IPS-15b (cell line): Measurements from ENCODE around the gene TCERG1L.

Source experiments
- H3K27me3 ChIP-seq: one replicate; pipeline ENCODE4 v1.6.1; 2013; ENCODE audit warnings: low read length; ENCODE audit not compliant: control insufficient read depth, insufficient read depth
- H3K36me3 ChIP-seq: one replicate; pipeline ENCODE4 v1.6.1; 2013; ENCODE audit warnings: low read length; ENCODE audit not compliant: control insufficient read depth, insufficient read depth
- H3K4me1 ChIP-seq: one replicate; pipeline ENCODE4 v1.6.1; 2013; ENCODE audit warnings: mild to moderate bottlenecking, low read length; ENCODE audit not compliant: control insufficient read depth, insufficient read depth
- H3K4me3 ChIP-seq: one replicate; pipeline ENCODE4 v1.5.1; 2013; ENCODE audit warnings: low read depth, low read length
- H3K9ac ChIP-seq: one replicate; pipeline ENCODE4 v1.6.1; 2013; ENCODE audit warnings: low read depth, mild to moderate bottlenecking, low read length
- H3K9me3 ChIP-seq: one replicate; pipeline ENCODE4 v1.6.1; 2013; ENCODE audit warnings: mild to moderate bottlenecking, low read length; ENCODE audit not compliant: control insufficient read depth, insufficient read depth

Gene TCERG1L

DNA sequence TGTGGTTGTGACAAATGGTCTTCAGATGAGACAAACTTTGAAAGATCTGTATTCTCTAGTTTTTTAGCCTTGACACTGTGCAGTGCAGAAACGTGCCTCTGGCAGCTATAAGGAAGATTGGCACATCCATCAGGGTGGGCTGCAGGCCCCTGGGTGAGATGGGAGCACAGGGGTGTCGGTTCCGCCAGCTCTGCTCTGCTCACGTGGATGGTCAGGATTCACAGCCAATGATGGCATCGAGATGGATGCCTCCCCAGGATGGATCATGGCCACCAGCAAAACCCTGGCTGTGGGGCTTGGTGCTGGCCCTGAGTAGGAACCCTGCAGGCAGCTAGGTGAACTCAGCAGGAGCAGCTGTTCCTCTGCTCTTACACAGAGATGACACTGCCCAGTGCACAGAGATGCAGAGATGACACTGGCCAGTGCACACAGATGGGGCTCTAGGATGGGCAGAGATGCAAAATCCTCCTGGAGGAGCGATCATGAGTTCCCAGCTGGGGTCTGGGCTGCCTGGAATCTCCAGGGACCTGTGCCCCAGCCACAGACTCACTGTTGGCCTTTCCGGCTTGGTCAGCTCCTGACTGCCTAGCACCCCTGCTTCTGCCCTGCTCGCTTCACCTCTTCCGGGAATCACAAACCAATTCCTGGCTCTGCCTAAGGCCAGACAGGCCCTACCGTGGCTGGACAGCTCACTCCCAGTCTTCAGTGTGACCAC lies 185.9 kb downstream of the TCERG1L start:
- Histone ChIP-seq H3K27me3 (no peaks in the 10 kb centered on the region), H3K4me3 (no peak overlapping the region), H3K9ac (no peak overlapping the region), H3K36me3 (no peaks in the 10 kb centered on the region), H3K4me1 (no peaks in the 10 kb centered on the region), H3K9me3 (no peaks in the 10 kb centered on the region)

DNA sequence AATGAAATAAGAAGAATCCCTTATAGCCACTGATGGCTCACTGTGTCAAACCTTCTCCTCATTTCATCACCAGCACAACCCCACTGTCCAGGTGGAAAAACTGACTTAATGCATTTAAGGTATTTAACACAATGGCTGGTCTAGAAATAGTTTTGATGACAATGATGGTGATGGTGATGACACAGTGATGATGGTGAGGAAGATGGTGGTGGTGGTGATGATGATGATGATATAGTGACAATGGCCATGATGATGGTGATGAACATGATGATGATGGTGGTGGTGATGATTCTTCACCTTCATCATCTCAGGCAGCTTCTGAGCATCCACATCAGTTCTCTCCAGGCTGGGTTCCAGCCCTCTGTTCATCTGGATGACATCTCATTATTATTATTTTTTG lies 186.6 kb downstream of the TCERG1L start:
- no peak overlapping the region for H3K9ac ChIP-seq
- no peak overlapping the region for H3K4me3 ChIP-seq
- no peaks in the 10 kb centered on the region for H3K36me3 ChIP-seq
- no peaks in the 10 kb centered on the region for H3K9me3 ChIP-seq
- no peaks in the 10 kb centered on the region for H3K4me1 ChIP-seq
- no peaks in the 10 kb centered on the region for H3K27me3 ChIP-seq

DNA sequence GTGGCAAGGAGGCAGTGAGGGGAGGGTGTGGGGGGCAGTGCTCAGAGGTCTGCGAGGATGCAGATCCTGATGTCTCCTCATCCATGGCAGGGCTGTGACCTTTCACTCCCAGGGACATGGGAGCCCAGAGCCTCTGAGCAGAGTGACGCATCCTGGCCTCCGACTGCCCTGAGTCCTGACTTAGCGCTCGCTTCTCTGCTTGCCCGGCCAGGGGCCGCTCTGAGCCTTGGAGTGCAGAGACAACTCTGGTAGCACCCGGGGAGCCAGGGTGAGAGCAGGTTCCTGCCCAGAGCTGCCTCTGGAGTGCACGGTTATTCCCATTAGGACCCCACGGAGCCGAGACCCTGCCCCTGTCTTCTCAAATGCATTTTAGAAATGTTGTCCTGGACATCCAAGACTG lies 188.0 kb downstream of the TCERG1L start:
- Histone ChIP-seq H3K9ac (no peak overlapping the region), H3K4me1 (no peaks in the 10 kb centered on the region), H3K9me3 (no peaks in the 10 kb centered on the region), H3K4me3 (no peak overlapping the region), H3K27me3 (no peaks in the 10 kb centered on the region), H3K36me3 (no peaks in the 10 kb centered on the region)

DNA sequence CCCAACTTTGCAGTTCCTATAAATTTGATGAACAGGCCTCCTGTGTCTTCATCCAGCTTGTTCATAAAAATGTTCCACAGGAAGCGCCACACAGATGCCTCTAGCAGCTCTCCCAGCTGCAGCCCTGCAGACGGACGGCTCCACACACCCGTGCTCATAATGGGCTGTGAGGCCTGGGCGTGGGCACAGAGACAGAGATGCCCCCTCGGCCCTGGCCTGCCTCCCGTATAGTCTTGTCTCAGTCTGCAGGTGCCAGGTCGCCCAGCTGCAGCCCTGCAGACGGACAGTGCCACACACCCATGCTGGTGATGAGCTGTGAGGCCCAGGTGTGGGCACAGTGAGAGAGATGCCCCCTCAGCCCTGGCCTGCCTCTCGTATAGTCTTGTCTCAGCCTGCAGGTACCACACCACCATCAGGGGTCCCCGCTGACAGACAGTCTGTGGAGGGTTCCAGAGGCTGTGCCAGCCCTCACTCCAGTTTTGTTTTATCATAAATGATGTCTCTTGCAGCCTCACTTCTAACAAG lies 189.9 kb downstream of the TCERG1L start:
- Histone ChIP-seq H3K27me3 (no peaks in the 10 kb centered on the region), H3K9ac (no peak overlapping the region), H3K4me1 (no peaks in the 10 kb centered on the region), H3K36me3 (no peaks in the 10 kb centered on the region), H3K9me3 (no peaks in the 10 kb centered on the region), H3K4me3 (no peak overlapping the region)

DNA sequence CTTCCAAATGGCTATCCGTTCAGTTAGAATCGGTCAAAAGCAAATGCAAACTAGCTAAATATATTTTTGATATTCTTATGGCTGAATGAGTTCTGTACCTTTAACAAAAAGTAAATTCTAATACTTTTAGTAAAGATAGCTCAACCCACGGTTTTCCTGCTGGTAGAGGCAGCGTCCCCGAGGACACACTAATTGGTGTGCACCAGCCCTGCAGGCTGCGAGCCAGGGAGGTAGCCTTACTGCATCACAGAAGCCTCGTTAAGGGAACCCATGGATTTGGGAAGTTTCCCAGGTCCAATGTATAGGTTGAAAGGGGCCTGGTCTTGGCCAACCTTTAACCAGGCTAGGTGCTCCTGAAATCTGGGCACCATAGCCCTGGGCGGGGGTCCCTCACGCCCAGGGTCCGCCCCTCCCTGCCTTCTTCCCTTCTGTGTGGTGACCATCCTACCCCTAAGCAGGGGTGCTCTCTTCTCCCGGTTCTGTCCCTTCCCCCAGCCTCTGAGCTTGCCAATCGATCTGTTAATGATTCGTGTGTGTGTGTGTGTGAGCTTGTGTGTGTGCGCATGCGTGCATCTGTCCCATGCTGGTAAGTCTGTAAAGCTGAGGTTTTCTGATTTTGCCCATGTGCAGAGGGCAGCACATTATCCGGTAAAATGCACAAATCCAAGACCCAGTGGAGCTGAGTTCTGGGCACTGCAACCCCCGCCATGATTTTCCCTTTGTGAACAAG lies 191.7 kb downstream of the TCERG1L start:
- Histone ChIP-seq H3K9me3 (no peaks in the 10 kb centered on the region), H3K4me1 (no peaks in the 10 kb centered on the region), H3K27me3 (no peaks in the 10 kb centered on the region), H3K36me3 (no peaks in the 10 kb centered on the region), H3K9ac (no peak overlapping the region), H3K4me3 (no peak overlapping the region)

DNA sequence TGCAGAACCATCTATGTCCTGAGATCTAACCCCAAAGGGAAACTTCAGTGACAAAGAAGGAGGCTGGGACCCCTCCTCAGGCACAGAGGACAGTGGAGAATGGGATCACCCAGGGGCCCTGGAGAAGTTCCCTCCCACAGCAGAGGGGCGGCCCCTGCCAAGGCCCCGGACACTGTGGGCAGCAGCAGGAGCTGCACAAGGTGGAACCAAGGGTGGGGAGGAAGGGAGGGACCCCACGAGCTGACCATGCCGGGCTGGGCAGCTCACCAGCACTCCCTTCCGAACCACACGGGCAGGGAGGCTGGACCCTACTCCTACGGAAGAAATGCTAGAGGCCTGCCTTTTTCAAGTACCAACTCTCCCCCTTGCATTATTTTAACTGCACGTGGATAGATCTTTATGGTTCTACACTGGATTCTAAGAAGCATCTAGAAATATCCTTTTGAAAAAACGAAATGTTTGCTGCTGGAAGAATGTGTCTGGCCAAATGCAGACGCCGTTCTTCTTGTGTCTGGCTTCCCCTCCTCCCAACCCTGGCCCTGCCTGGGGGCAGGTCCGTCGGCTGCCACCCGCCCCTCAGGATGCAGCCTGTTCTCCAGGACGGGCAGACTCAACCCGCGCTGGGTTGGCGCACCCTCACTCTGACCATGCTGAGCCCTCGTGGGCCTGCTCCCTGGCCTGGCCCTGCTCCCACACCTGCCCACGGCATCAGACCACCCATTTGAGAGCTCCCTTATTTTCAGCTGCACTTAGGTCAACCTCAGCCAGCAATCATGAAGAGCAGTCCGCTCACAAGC lies 193.9 kb downstream of the TCERG1L start:
- Histone ChIP-seq H3K36me3 (no peaks in the 10 kb centered on the region), H3K27me3 (no peaks in the 10 kb centered on the region), H3K9ac (no peak overlapping the region), H3K9me3 (no peaks in the 10 kb centered on the region), H3K4me3 (no peak overlapping the region), H3K4me1 (no peaks in the 10 kb centered on the region)

DNA sequence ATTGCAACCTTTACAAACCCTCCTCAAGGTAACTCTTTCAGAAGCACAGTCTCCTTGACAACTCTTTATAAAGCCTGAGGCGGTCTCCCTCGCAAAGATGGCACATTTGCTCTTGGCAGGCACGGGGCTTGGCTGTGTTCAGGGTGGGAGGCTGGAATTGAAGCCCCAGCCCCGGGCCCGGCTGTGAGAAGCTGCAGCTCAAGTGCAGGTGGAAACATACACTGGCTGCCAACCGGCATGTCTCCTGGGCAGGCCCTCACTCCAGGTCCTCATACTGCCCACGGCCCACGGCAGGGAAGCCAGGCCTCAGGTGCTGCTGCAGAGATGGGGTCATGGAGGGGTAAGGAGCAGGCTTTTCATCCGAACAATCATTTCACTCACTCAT lies 194.5 kb downstream of the TCERG1L start:
- H3K9ac ChIP-seq, result no peak overlapping the region
- H3K36me3 ChIP-seq, result no peaks in the 10 kb centered on the region
- no peaks in the 10 kb centered on the region for H3K4me1 ChIP-seq
- no peaks in the 10 kb centered on the region for H3K9me3 ChIP-seq
- no peaks in the 10 kb centered on the region for H3K27me3 ChIP-seq
- H3K4me3 ChIP-seq, result no peak overlapping the region

DNA sequence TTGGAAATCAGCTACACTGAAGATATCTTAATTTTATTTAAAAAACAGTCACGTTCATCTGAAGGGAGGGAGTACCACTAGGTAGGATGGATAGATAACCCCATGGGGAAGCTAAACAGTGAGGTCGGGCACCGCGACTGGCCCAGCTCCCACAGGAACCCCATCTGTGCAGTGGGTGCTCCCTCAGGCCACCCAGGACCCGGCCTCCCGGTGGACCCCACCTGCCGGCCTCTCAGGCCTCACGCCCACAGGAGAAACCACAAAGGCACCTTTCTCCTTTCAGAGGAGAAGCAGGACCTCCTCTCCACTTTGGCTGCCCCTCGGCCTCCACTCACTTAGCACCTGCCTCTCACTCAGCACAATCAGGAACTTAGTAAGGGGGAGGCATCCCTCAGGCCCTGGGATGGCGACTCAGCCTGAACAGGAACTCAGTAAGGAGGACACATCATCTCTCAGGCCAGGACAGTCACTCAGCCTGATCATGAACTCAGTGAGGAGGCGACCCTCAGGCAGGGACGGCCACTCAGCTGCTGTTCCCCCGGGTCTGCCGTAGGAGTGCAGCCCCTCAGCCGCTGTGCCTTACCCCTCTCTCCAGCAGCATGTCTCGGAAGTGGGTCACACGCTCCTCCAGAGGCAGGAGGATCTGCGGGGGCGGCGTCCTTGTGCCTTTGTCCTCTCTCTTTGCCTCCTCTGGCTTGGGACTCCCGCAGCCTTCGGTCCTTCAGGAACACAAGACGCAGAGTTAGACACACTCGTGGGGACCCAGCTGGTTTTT lies 195.1 kb downstream of the TCERG1L start:
- Histone ChIP-seq H3K27me3 (no peaks in the 10 kb centered on the region), H3K36me3 (no peaks in the 10 kb centered on the region), H3K9ac (no peak overlapping the region), H3K4me3 (no peak overlapping the region), H3K4me1 (no peaks in the 10 kb centered on the region), H3K9me3 (no peaks in the 10 kb centered on the region)

DNA sequence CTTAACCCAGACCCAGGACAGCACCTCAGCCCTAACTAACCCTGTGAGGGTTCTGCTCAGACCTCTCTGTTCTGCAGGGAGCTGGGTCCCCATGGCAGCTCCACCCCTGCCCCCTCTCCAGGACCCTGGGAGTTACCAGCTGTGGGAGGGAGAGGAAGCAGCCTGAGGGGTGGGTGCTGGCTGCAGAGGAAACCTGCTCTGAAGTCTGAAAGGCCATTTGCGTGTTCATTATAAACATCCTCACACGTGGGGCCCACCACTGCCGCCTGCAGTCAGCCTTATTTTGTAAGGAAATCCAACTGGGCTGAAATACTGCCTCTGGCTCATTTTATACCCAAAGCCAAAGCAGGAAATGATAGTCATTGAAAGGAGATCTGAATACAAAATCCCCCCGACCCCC lies 195.7 kb downstream of the TCERG1L start:
- Histone ChIP-seq H3K4me3 (no peak overlapping the region), H3K9me3 (no peaks in the 10 kb centered on the region), H3K9ac (no peak overlapping the region), H3K36me3 (no peaks in the 10 kb centered on the region), H3K4me1 (no peaks in the 10 kb centered on the region), H3K27me3 (no peaks in the 10 kb centered on the region)

DNA sequence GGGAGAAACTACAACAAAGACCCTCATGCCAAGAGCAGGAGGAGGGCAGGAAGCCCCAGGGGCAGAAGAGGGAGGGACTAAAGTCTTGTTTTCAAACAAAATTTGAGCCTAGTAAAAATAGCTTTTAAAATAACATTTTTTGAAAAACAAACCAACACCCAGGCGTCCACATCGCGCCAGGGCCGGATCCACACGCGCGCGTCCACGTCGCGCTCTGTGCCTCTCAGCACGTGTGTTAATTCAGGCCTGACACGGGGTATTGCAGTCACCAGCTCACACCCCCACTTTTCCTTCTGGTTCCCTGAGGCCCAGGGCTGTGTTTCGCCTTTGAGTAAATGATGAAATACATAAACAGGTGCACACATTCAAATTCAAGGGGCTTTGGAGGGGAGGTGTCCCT lies 196.2 kb downstream of the TCERG1L start:
- Histone ChIP-seq H3K36me3 (no peaks in the 10 kb centered on the region), H3K27me3 (no peaks in the 10 kb centered on the region), H3K4me1 (no peaks in the 10 kb centered on the region), H3K9me3 (no peaks in the 10 kb centered on the region), H3K9ac (no peak overlapping the region), H3K4me3 (no peak overlapping the region)

DNA sequence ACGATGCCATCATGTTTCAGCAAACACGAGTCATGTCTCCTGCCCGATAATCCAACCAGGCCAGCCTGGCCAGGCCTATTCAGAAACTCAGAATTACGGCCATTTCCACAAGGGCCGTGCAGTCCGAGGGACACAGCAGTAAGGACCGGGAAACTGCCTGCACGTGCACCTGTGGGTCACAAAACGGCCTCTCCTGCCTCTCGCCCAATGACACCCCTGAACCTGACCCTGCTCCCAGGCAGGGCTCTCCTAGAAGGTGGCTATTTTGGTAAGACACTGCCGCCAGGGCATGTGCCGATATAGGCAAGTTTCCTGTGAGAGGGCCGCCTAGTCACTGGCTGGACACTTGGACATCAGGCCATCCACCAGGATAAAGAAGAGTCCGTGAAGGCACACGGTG lies 196.7 kb downstream of the TCERG1L start:
- no peaks in the 10 kb centered on the region for H3K27me3 ChIP-seq
- no peaks in the 10 kb centered on the region for H3K9me3 ChIP-seq
- H3K9ac ChIP-seq, result no peak overlapping the region
- no peaks in the 10 kb centered on the region for H3K36me3 ChIP-seq
- no peak overlapping the region for H3K4me3 ChIP-seq
- H3K4me1 ChIP-seq, result no peaks in the 10 kb centered on the region
